22Rv1 (cell line): Measurements from ENCODE around the gene UBL5.

Experiments used
- H3K27ac ChIP-seq: fragments of 450-650 bp; 2 replicates; pipeline ENCODE4 v1.5.1; 2017
- ZFX ChIP-seq: fragments of 450-650 bp; IDR thresholded peaks from 2 replicates; pipeline ENCODE4 v1.6.1; 2017; ENCODE audit warnings: antibody characterized with exemption, borderline replicate concordance
- TF ChIP-seq, protein P1 (sequence below): fragments of 450-650 bp; IDR thresholded peaks from 2 replicates; pipeline ENCODE4 v1.5.1; 2017; ENCODE audit warnings: mild to moderate bottlenecking

The UBL5 gene

DNA sequence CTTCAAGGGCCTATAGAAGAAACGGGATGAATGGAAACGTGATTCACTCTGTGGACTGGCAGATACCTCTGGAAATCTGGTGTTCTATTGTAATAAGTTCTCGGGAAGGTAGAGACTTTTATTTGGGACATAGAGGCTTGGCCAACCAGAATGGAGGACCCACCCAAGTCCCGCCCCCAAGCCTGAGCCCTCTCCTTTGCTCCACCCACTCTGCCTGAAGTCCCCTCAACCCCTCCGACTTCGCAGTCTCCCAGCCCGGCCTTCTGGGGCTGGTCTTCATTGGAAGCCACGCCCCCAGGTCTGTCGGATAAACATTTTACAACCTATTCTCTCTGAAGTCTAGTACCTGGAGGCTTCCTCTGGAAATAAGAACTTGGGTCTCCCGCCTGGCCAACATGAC, 25.7 kb upstream of the UBL5 start:
- no peak for TF ChIP-seq ZFX
- TF ChIP-seq, protein P1, sequence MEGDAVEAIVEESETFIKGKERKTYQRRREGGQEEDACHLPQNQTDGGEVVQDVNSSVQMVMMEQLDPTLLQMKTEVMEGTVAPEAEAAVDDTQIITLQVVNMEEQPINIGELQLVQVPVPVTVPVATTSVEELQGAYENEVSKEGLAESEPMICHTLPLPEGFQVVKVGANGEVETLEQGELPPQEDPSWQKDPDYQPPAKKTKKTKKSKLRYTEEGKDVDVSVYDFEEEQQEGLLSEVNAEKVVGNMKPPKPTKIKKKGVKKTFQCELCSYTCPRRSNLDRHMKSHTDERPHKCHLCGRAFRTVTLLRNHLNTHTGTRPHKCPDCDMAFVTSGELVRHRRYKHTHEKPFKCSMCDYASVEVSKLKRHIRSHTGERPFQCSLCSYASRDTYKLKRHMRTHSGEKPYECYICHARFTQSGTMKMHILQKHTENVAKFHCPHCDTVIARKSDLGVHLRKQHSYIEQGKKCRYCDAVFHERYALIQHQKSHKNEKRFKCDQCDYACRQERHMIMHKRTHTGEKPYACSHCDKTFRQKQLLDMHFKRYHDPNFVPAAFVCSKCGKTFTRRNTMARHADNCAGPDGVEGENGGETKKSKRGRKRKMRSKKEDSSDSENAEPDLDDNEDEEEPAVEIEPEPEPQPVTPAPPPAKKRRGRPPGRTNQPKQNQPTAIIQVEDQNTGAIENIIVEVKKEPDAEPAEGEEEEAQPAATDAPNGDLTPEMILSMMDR = no peak
- H3K27ac ChIP-seq = no peak overlapping the region

DNA sequence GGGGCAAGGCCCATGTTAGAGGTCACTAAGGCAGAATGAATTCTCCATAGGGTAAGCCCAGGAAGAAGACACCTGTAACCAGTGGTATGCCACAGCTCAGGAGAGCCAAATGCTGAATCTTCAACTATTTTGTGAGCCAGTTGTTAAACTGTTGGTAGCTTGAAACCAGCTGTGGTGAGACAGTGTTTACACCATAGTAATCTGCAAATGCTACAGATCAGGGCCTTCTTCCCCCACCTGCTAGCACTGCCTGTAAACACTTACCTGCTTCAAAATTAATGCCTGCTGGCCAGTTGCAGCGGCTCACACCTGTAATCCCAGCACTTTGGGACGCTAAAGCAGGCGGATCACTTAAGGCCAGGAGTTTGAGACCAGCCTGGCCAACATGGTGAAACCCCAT, 20.9 kb upstream of the UBL5 start:
- H3K27ac ChIP-seq = no peak overlapping the region
- TF ChIP-seq ZFX = no peak
- TF ChIP-seq, protein P1 = no peak

DNA sequence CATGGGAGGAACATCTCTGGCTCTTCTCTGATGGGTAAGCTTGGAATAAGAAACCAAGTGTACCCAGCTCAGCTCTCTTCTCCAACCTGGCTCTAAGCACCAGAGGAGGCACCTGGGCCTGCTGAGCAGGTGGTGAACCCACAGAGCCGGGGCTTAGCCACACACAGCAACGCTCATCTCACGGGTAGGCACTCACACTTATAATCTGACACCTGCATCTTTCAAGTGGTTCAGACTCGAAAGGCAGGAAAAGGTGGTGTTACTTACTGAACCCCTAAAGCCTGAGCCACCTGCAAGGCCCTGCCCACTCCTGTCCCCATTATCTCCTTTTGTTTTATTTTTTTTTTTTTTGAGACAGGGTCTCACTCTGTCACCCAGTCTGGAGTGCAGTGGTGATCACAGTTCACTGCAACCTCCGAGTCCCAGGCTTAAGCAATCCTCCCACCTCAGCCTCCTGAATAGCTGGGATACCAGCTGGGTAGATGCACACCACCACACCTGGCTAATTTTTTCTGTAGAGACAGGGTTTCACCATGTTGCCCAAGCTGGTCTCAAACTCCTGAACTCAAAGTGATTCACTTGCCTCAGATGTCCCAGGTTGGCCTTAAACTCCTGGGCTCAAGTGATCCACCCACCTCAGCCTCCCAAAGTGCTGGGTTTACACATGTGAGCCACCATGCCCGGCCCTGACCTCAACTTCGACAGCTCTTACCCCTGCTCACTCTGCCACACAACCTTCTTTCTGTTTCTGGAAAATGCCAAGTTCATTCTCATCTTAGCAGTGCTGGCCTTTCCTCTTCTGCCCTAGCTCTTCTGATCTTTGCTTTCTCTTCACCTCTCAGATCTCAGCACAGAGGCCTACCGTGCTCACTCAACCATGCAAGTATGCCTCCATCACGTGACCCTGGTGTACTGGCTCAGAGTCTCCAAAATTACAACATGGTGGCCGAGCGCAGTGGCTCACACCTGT, 18.6 kb upstream of the UBL5 start:
- TF ChIP-seq, protein P1 = no peak
- no peak overlapping the region for H3K27ac ChIP-seq

DNA sequence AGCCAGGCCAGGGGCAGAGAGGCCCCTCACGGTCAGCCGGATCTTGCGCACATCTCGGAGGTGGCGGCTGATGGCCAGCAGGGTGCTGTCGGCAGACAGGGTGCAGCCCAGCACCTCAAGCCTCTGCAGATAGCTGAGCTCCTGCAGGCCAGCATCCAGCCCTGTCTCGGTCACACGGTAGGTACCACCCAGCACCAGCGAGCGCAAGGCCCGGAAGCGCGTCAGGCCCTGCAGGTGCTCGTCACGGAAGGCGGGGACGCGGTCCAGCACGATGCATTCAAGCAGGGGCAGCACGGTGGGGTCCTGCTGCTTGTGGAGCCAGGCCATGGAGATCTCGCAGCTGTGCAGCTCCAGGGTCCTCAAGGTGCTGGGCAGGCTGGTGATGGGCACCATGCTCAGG, 16.6 kb upstream of the UBL5 start:
- no peak overlapping the region for H3K27ac ChIP-seq
- TF ChIP-seq, protein P1 = no peak
- TF ChIP-seq ZFX = no peak

DNA sequence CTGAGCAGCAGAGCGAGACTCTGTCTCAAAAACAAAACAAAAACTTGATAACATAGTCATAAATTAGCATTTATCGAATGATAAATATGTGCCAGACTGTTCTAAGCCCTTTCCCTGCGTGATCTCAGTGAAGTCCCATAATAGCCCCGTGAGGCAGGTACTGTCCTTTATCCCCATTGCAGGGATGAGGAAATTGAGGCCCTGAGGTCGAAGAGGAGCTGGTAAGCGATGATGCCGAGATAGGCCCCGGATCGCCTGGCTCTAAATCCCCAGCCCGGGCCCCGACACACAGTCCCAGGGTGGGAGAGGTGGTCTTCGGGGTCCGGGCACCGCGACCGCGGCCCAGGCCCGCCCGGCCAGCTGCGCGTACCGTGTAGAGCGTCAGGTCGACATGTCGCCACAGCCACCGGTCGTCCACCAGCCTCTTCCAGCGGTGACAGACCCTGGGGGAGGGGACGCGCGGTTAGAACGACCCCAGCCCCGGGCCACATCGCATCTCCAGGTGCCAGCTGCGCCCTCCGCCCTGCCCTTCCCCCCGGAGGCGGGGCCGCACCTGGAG, 9.5 kb upstream of the UBL5 start:
- peak overlapping the region; percentile 91 for H3K27ac ChIP-seq
- TF ChIP-seq, protein P1 = no peak
- TF ChIP-seq ZFX = no peak

DNA sequence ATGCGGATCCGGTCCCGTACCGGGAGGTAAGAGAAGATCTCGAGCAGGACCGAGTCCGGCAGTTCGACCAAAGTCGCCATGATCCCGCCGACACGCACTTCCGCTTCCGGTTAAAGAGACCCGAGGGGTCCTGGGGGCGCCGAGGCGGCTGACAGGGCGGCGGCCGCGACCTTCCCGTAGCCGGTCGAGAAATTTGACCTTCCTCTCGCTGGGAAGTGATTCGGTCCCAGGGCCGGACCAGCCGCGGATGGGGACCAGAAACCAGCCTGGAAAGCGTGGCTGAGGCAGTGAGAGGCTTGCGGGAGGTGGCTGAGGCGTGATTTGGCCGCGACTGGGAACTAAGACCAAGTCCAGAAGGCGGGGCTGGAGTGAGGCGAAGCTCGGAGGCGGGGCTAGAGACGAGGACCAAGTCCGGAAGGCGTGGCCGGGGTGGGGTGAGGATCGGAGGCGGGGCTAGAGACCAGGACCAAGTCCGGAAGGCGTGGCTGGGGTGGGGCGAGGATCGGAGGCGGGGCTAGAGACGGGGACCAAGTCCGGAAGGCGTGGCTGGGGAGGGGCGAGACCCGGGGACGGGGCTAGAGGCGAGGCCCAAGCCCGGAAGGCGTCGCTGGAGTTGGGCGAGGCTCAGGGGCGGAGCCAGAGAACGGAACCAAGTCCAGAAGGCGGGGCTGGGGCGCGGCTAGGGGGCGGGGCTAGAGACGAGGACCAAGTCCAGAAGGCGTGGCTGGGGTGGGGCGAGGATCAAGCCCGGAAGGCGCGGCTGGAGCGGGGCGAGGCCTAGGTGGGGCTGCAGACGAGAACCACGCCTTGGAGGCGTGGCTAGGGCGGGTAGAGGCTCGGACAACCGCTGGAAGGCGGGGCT, 8.8 kb upstream of the UBL5 start, which contains the start of gene FBXL12:
TSS of gene FBXL12 (minus strand) at position 346 of the 862 bp plus-strand sequence. CDS start at position 80, 266 bp downstream.
- TF ChIP-seq, protein P1 = no peak
- TF ChIP-seq ZFX = no peak

More for the DNA sequence above, 8.8 kb upstream of the UBL5 start, which contains the start of gene FBXL12:
- peak within 1 kb of the TSS; percentile 91 for H3K27ac ChIP-seq
